HCT116 (cell line): ENCODE results near the gene MYEOV. TPM values are rescaled to one million over a fixed set of nuclear protein-coding genes. Genes with fewer than 3 reads are reported as not detected.

Source experiments
- ATAC-seq: fragments of 200-7000 bp; cut with Tn5 transposase; 2 replicates; pipeline ENCODE4 v1.9.1; 2020; ENCODE audit warnings: mild to moderate bottlenecking, moderate library complexity
- BruUV-seq: library from RNA; stranded (reverse); fragments of 400-500 nt; replicated peaks from 2 replicates; lab custom pipeline; 2021; lab: Mats Ljungman, UMichigan
- CTCF ChIA-PET: fragments of 300-600 bp; sonication (Branson Sonifier 250); formaldehyde crosslinking; loops from one replicate; lab custom pipeline; 2021; ENCODE audit warnings: antibody characterized with exemption; lab: Charles Lee
- POLR2A ChIA-PET: fragments of 300-600, 350-600 bp; sonication (Branson Sonifier 250); formaldehyde crosslinking; loops from one replicate; lab custom pipeline; 2021; ENCODE audit warnings: antibody characterized with exemption; lab: Charles Lee
- RAD21 ChIA-PET, 2 experiments: fragments of 300-600 bp; sonication (Branson Sonifier 250); formaldehyde crosslinking; loops; one replicate each; lab custom pipeline; 2023; ENCODE audit warnings: low total read pairs in 2 of 2; ENCODE audit not compliant: uncharacterized antibody in 2 of 2, unreplicated experiment in 2 of 2, low non-redundant PET in 1 of 2; lab: Charles Lee
- DNase-seq: peaks from one replicate; pipeline ENCODE4 v3.0.0-alpha.2; 2010; ENCODE audit warnings: low read depth, low spot score
- H2AFZ ChIP-seq: fragments of 200-600 bp; shearing (Covaris generic), sonication (generic); 2 replicates; pipeline ENCODE4 v1.6.1; 2017; ENCODE audit warnings: low read depth, mixed run types, mixed read lengths, antibody characterized with exemption, low read length; ENCODE audit not compliant: poor library complexity, severe bottlenecking
- H3K27ac ChIP-seq: 2 replicates; pipeline ENCODE4 v1.5.1; 2012; ENCODE audit warnings: low read depth, low read length
- H3K27me3 ChIP-seq: fragments of 200-600 bp; sonication (generic); 2 replicates; pipeline ENCODE4 v1.6.1; 2016; ENCODE audit warnings: mixed run types, low read length, mixed read lengths; ENCODE audit not compliant: insufficient read depth
- H3K36me3 ChIP-seq, 2 experiments: fragments of 200-500 bp in 1 of 2; fragments of 200-600 bp in 1 of 2; sonication (Bioruptor generic) in 1 of 2; sonication (generic) in 1 of 2; 2 replicates each; pipeline versions ENCODE4 v1.5.1 to v1.6.1; 2014 to 2016; ENCODE audit warnings: low read length in 2 of 2, inconsistent platforms in 1 of 2, mixed read lengths in 1 of 2, mixed run types in 1 of 2; ENCODE audit not compliant: insufficient read depth in 2 of 2, control insufficient read depth in 1 of 2
- H3K4me1 ChIP-seq, 2 experiments: fragments of 200-600 bp in 1 of 2; sonication (generic) in 1 of 2; 2 replicates each; pipeline versions ENCODE4 v1.5.1 to v1.6.1; 2012 to 2017; ENCODE audit warnings: low read length in 2 of 2, inconsistent platforms in 1 of 2, mild to moderate bottlenecking in 1 of 2, mixed read lengths in 1 of 2, mixed run types in 1 of 2, moderate library complexity in 1 of 2; ENCODE audit not compliant: insufficient read depth in 2 of 2, control insufficient read depth in 1 of 2
- H3K4me2 ChIP-seq: fragments of 200-600 bp; sonication (generic); 2 replicates; pipeline ENCODE4 v1.6.1; 2017; ENCODE audit warnings: mixed run types, low read length, mixed read lengths
- H3K4me3 ChIP-seq, 2 experiments: fragments of 200-600 bp in 1 of 2; sonication (generic) in 1 of 2; replicated peaks in 1 of 2; 2 replicates each; pipeline ENCODE4 v1.5.1; 2011 to 2016; ENCODE audit warnings: low read length in 2 of 2, control low read depth in 1 of 2, low read depth in 1 of 2, mild to moderate bottlenecking in 1 of 2, mixed read lengths in 1 of 2, mixed run types in 1 of 2
- H3K79me2 ChIP-seq: fragments of 200-600 bp; sonication (generic); 2 replicates; pipeline ENCODE4 v1.6.1; 2017; ENCODE audit warnings: mild to moderate bottlenecking, mixed run types, low read length, moderate library complexity, mixed read lengths; ENCODE audit not compliant: insufficient read depth
- H3K9ac ChIP-seq: fragments of 200-600 bp; sonication (generic); 2 replicates; pipeline ENCODE4 v1.6.1; 2016; ENCODE audit warnings: low read length, mixed read lengths
- H3K9me2 ChIP-seq: fragments of 200-600 bp; sonication (generic), shearing (Covaris generic); 2 replicates; pipeline ENCODE4 v1.6.1; 2017; ENCODE audit warnings: mixed run types, mild to moderate bottlenecking, moderate library complexity; ENCODE audit not compliant: insufficient read depth
- H3K9me3 ChIP-seq, 2 experiments: fragments of 200-500 bp in 1 of 2; fragments of 200-600 bp in 1 of 2; sonication (Bioruptor generic) in 1 of 2; sonication (generic) in 1 of 2; 2 replicates each; pipeline ENCODE4 v1.6.1; 2014 to 2017; ENCODE audit warnings: low read length in 2 of 2, mixed read lengths in 2 of 2, inconsistent platforms in 1 of 2, low read depth in 1 of 2, mild to moderate bottlenecking in 1 of 2, mixed run types in 1 of 2, moderate library complexity in 1 of 2; ENCODE audit not compliant: control insufficient read depth in 1 of 2, insufficient read depth in 1 of 2
- H4K20me1 ChIP-seq: fragments of 200-600 bp; sonication (generic), shearing (Covaris generic); 2 replicates; pipeline ENCODE4 v1.6.1; 2017; ENCODE audit warnings: mixed run types, mild to moderate bottlenecking, moderate library complexity; ENCODE audit not compliant: insufficient read depth
- ATF3 ChIP-seq: IDR thresholded peaks from 2 replicates; pipeline ENCODE4 v1.6.1; 2012
- CBX3 ChIP-seq: IDR thresholded peaks from 2 replicates; pipeline ENCODE4 v1.6.1; 2012; ENCODE audit warnings: low read depth
- CEBPB ChIP-seq: IDR thresholded peaks from 2 replicates; pipeline ENCODE4 v1.6.1; 2012; ENCODE audit warnings: low read depth
- CTCF ChIP-seq, 3 experiments: fragments of 200-600 bp in 1 of 3; sonication (generic) in 1 of 3; IDR thresholded peaks in 2 of 3; conservative IDR thresholded peaks in 1 of 3; 2 replicates each; pipeline ENCODE4 v1.5.1; 2012 to 2017; ENCODE audit warnings: low read depth in 2 of 3, low read length in 2 of 3, antibody characterized with exemption in 1 of 3, borderline replicate concordance in 1 of 3, control low read depth in 1 of 3, mild to moderate bottlenecking in 1 of 3, mixed read lengths in 1 of 3, mixed run types in 1 of 3, moderate library complexity in 1 of 3; ENCODE audit not compliant: insufficient read depth in 1 of 3
- ELF1 ChIP-seq: IDR thresholded peaks from 2 replicates; pipeline ENCODE4 v1.6.1; 2012; ENCODE audit warnings: low read depth, borderline replicate concordance
- EZH2 ChIP-seq: fragments of 200-600 bp; sonication (generic); IDR thresholded peaks from 2 replicates; pipeline ENCODE4 v1.6.1; 2017; ENCODE audit warnings: antibody characterized with exemption, mixed run types
- EZH2phosphoT487 ChIP-seq: fragments of 200-600 bp; IDR thresholded peaks from 2 replicates; pipeline ENCODE4 v1.6.1; 2018; ENCODE audit warnings: antibody characterized with exemption, borderline replicate concordance
- MAX ChIP-seq: IDR thresholded peaks from 2 replicates; pipeline ENCODE4 v1.6.1; 2012
- RAD21 ChIP-seq: IDR thresholded peaks from 2 replicates; pipeline ENCODE4 v1.6.1; 2012; ENCODE audit warnings: low read depth, mild to moderate bottlenecking
- SIN3A ChIP-seq: IDR thresholded peaks from 2 replicates; pipeline ENCODE4 v1.6.1; 2012; ENCODE audit warnings: low read depth
- SP1 ChIP-seq: IDR thresholded peaks from 2 replicates; pipeline ENCODE4 v1.6.1; 2012; ENCODE audit warnings: low read depth
- TCF7L2 ChIP-seq: IDR thresholded peaks from 2 replicates; pipeline ENCODE4 v1.7.0; 2011; ENCODE audit warnings: borderline replicate concordance, inconsistent platforms; ENCODE audit not compliant: insufficient read depth, insufficient read length; ENCODE audit errors: extremely low read depth
- YY1 ChIP-seq: IDR thresholded peaks from 2 replicates; pipeline ENCODE4 v1.6.1; 2011; ENCODE audit warnings: low read length, low read depth, moderate library complexity, mild to moderate bottlenecking; ENCODE audit not compliant: insufficient replicate concordance; ENCODE audit errors: extremely low read depth
- ZNF274 ChIP-seq: fragments of 200-500 bp; sonication (Bioruptor generic); IDR thresholded peaks from 2 replicates; pipeline ENCODE4 v1.6.1; 2014; ENCODE audit warnings: mild to moderate bottlenecking, low read depth, low read length, inconsistent platforms
- intact Hi-C: fragments of 100-400 bp; cut with micrococcal nuclease; formaldehyde crosslinking; loops from 2 replicates; pipeline ENCODE4 v1.10.0; 2022
- total RNA-seq: library from RNA; stranded (reverse); gene quantifications from one replicate; pipeline ENCODE4 v1.2.1, GENCODE V29; 2021; ENCODE audit not compliant: unreplicated experiment

MYEOV gene
- total RNA-seq, 1 experiment from 2014 or later: 135 TPM

DNA sequence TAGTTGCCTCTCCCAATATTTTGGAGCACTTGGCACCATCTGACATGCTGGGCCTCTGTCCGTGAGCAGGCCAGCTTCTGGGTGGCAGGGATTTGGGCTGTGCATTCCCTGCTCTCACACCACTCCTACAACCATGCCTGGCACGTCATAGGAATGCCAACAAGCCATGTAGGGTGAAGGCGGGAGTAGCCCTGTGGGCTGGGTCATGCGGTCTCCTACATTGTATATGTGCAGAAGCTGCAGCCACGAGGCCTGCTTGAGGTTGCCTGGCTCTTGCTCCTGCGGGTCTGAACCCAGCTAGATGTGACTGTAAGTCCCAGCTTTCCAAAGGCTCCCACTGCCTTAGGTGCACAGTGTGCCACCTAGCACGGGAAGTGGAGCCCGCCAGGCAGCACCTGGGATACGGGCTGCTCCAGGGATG lies 14.5 kb downstream of the MYEOV start:
- no peak for ATAC-seq
- no peak overlapping the region for H3K4me3 ChIP-seq
- H3K27ac ChIP-seq: no peak overlapping the region
- no peak overlapping the region for H3K9ac ChIP-seq
- H3K4me1 ChIP-seq: peaks cover 6 to 45% of the 10 kb centered on the region in 2 experiments
- peaks cover 0 to 10% of the 10 kb centered on the region in 2 experiments; a peak in 1 of 4 replicates for H3K36me3 ChIP-seq
- no peaks in the 10 kb centered on the region for H3K9me3 ChIP-seq
- H3K79me2 ChIP-seq: peaks cover 92% of the 10 kb centered on the region
- no peak overlapping the region for H2AFZ ChIP-seq
- ChIA-PET CTCF (no interaction called here), RAD21 (interaction anchor here (0.7 to 1.3 kb wide), 2 partner anchors 177 to 196 kb away, joined by 3 to 5 read pairs; no protein-coding TSS in a partner anchor), POLR2A (interaction anchor here (0.7 to 0.8 kb wide), 2 partner anchors 15 to 304 kb away, joined by 3 to 4 read pairs; partner anchors contain the start of gene MYEOV)
- intact Hi-C loops: no loop called here
- TF ChIP-seq CEBPB (no peak), ATF3 (no peak), SIN3A (no peak), EZH2phosphoT487 (no peak), SP1 (no peak)
- no peak overlapping the region for H3K4me2 ChIP-seq
- no peaks in the 10 kb centered on the region for H3K9me2 ChIP-seq
- no peaks in the 10 kb centered on the region for H4K20me1 ChIP-seq
- BruUV-seq: no TSS peak
- no peaks in the 10 kb centered on the region for H3K27me3 ChIP-seq
- no peak for DNase-seq

DNA sequence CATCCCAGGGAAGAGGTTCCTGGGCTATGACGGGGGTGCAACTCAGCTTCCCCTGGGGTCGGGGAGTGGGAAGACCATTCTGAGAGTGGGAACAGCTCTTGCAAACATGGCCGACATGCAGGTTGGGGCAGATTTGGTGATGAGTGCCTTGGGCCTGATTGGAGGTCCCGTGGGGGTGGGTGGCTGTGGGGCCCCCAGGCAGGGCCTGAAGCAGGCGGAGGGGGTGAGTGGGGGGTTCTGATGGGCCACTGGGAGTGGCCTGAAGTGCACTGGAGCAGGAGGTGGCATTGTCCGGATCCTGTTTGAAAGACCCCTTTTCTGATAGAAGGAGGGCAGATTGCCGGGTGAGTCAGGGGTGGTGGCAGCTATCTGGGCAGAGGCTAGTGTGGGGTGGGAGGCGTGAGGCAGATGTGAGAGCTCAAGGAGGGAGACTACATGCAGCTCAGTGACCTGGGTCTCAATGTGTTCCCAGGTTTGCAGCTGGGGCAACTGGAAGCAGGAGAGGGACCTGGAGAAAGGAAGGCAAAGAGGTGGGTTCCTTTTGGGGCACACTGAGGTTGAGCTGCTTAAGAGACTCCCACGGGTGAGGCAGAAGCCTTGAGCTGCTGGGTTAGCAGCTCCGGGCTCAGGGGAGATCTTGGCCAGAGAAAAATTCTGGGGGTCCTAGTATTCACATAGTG lies 15.1 kb downstream of the MYEOV start:
- no peaks in the 10 kb centered on the region for H3K27me3 ChIP-seq
- H3K4me2 ChIP-seq: no peak overlapping the region
- H3K9ac ChIP-seq: no peak overlapping the region
- peaks cover 0 to 10% of the 10 kb centered on the region in 2 experiments; a peak in 1 of 4 replicates for H3K36me3 ChIP-seq
- no peaks in the 10 kb centered on the region for H4K20me1 ChIP-seq
- H3K4me3 ChIP-seq: no peak overlapping the region
- no peak overlapping the region for H3K27ac ChIP-seq
- no peak overlapping the region for H2AFZ ChIP-seq
- ChIA-PET CTCF (no interaction called here), RAD21 (interaction anchor here (0.7 to 1.3 kb wide), 2 partner anchors 178 to 197 kb away, joined by 3 to 5 read pairs; no protein-coding TSS in a partner anchor), POLR2A (interaction anchor here (0.7 to 0.8 kb wide), 2 partner anchors 16 to 304 kb away, joined by 3 to 4 read pairs; partner anchors contain the start of gene MYEOV)
- H3K9me2 ChIP-seq: no peaks in the 10 kb centered on the region
- H3K9me3 ChIP-seq: no peaks in the 10 kb centered on the region
- DNase-seq: no peak
- no TSS peak for BruUV-seq
- peaks cover 87% of the 10 kb centered on the region for H3K79me2 ChIP-seq
- H3K4me1 ChIP-seq: peaks cover 6 to 40% of the 10 kb centered on the region in 2 experiments
- intact Hi-C loops: no loop called here
- no peak for ATAC-seq
- TF ChIP-seq CTCF (IDR thresholded peaks at IDR 0.05 in 2 of 3, conservative IDR thresholded peaks at IDR 0.05 in 1 of 3; ENCODE audit: borderline replicate concordance in 1 of 3, insufficient read depth in 1 of 3, low read depth in 2 of 3, low read length in 2 of 3) (no peak), CEBPB (no peak), MAX (no peak), ZNF274 (no peak), YY1 (no peak), CBX3 (no peak), ELF1 (no peak), ATF3 (no peak), EZH2 (no peak), RAD21 (no peak), EZH2phosphoT487 (no peak), TCF7L2 (no peak)
